SKM-1 treated with dmso at 0.1 percent for 144 hours (cell line): ENCODE data around the gene ZFYVE28.
"Not testable (repeated sequence)": the region's sequence is repeated elsewhere in the genome, so short reads cannot be mapped to it uniquely, and the experiment has no call there.

Source experiments
- DNase-seq: peaks from one replicate; lab custom pipeline; 2025; ENCODE audit not compliant: unreplicated experiment; lab: John Stamatoyannopoulos, UW

ZFYVE28 gene

GRCh38 chr4:2393353-2394270 lies 24.8 kb downstream of the ZFYVE28 start:
- DNase-seq: no peak

- DNase-seq: no peak
Measured at GRCh38 chr4:2390784-2391421, 27.5 kb downstream of the ZFYVE28 start.

- DNase-seq: no peak
Measured at GRCh38 chr4:2390146-2390545, 28.3 kb downstream of the ZFYVE28 start.

DNA sequence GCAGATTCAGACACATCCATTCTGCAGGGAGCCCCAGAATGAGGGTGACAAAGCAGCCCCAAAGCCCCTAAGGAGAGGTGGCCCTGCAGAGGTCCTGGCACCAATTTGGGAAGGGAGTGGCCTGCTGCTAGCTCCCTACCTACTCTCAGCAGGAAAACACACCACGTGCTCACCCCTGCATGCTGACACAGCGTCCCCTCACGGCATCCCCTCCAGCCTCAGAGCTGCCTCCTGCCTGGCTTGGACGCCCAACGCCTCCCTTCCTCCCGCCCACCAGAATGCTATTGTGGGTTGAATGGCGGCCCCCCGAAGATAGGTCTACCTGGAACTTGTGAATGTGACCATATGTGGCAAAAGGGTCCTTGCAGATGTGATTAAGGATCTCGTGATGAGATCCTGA lies 28.8 kb downstream of the ZFYVE28 start:
- no peak for DNase-seq

DNA sequence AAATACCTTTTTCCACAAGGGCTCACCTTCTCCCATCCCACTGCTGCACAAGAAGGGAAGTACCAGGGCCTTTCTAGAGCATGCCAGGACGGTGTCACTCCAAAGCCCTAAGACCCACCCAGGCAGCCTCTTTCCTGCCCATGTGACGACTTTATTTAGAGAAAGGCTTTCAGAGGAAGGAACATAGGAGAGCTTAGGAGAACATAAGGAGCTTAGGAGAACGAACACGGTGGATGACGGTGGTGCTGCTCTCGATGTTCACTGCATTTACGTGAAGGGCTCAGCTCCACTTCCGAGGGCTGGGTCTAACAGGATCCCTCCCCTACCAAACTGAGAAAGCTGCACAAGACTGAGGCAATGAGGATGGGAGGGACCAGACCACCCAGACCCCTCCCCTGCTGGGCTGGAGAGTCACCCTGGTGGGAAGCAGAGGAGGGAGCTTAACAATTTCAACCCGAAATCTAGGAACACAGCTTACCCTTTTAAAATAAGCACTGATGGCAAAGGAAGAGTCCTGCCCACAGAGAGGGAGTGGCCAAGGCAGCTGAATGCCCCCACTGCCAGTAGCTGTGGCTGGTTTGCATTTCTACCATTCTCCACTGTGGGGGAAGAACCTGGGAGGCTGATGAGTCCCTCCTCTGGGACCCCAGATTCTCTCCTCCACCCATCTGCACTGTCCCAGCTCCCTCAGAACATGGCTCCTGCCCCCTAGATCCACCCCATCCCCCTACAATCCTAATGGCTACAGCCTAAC lies 29.8 kb downstream of the ZFYVE28 start:
- no peak for DNase-seq

- no peak for DNase-seq
Measured at GRCh38 chr4:2387829-2388228, 30.6 kb downstream of the ZFYVE28 start.

- DNase-seq: no peak
Measured at GRCh38 chr4:2387218-2387617, 31.2 kb downstream of the ZFYVE28 start.

- no peak for DNase-seq
Measured at GRCh38 chr4:2386717-2387116, 31.7 kb downstream of the ZFYVE28 start.

DNA sequence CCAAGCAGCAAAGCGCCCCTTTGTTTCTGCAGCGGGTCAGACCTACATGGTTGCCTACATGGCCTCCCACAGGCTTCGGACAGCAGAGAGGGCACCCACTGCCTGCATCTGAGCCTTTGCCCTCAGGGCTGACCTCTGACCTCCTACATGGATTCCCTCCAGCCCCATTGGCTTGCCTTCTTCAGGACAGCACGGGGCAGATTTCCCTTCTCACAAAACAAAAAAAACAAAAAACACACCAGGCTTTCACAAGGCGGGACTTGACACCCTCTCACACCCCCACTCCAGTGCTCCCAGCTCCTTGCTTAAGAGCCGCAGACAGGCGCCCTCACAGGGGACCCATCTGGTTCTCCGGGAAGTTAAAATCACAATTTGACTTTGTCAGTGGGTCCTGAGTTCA lies 32.9 kb downstream of the ZFYVE28 start:
- DNase-seq: no peak

DNA sequence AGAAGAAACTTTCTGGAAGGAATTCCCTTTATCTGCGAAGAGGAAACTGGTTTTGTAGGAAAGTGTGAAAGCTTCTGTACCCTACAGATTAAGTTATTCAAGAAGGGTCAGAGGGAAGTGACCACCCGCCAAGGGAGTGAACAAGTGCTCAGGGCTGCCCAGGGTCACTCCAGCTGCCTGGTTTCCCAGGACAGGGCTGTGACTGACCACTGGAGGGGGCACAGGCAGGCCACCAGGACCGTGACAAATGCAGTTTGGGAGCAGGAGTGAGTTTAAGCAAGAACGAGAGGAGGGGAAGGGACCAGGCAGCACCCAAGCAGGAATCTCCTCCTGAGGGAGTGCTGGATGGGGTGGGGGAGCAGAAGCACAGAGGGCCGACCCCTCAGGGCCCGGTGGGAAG lies 34.2 kb downstream of the ZFYVE28 start:
- no peak for DNase-seq

- no peak for DNase-seq
Measured at GRCh38 chr4:2383760-2384159, 34.7 kb downstream of the ZFYVE28 start.

DNA sequence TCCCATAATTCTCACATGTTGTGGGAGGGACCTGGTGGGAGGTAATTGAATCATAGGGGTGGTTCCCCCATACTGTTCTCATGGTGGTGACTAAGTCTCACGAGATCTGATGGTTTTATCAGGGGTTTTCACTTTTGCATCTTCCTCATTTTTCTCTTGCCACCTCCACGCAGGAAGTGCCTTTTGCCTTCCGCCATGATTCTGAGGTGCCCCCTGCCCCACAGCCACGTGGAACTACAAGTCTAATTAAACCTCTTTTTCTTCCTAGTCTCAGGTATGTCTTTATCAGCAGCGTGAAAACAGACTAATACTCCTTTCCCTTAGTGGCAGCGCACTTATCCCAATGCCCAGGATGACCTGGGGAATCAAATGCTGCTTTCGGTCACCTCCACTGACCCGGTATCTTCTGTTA lies 35.2 kb downstream of the ZFYVE28 start:
- not testable (repeated sequence) for DNase-seq

DNA sequence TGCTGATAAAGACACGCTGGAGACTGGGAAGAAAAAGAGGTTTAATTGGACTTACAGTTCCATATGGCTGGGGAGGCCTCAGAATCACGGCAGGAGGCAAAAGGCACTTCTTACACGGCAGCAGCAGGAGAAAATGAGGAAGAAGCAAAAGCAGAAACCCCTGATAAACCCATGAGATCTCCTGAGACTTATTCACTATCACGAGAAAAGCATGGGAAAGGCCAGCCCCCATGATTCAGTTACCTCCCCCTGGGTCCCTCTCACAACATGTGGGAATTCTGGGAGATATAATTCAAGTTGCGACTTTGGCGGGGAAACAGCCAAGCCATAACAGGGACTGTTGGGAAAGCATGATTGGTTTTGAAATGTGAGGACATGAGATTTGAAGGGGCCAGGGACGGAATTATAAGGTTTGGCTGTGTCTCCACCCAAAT lies 35.7 kb downstream of the ZFYVE28 start:
- not testable (repeated sequence) for DNase-seq

DNA sequence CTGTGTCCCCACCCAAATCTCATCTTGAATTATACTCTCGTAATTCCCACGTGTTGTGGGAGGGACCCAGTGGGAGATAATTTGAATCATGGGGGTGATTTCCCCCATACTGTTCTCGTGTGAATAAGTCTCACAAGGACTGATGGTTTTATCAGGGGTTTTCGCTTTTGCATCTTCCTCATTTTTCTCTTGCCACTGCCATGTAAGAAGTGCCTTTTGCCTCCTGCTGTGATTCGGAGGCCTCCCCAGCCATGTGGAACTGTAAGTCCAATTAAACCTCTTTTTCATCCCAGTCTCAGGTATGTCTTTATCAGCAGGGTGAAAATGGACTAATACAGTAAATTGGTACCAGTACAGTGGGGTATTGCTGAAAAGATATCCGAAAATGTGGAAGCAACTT lies 37.9 kb downstream of the ZFYVE28 start:
- not testable (repeated sequence) for DNase-seq

GRCh38 chr4:2378898-2379297 lies 39.5 kb downstream of the ZFYVE28 start:
- DNase-seq: no peak

GRCh38 chr4:2378401-2378800 lies 40.0 kb downstream of the ZFYVE28 start:
- DNase-seq: no peak

- DNase-seq: no peak
Measured at GRCh38 chr4:2377241-2377640, 41.2 kb downstream of the ZFYVE28 start.

DNA sequence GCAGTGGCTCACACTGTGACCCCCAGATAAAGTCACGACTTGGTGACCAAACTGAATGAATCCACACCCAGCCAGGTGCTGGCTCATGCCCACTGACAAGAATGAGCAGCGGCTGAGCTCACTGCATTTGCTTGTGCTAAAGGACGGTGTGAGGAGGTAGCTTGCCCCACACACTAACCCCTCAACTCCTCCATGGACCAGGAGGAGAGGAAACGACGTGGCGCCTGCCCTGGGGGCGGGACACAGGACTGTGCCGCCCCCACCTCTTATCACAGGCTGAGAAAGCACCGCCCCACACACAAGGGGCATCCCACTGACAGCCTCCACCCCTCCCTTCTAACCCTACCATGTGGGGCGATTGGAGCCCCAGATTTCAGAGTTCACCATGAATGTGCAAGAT lies 43.0 kb downstream of the ZFYVE28 start:
- no peak for DNase-seq

DNA sequence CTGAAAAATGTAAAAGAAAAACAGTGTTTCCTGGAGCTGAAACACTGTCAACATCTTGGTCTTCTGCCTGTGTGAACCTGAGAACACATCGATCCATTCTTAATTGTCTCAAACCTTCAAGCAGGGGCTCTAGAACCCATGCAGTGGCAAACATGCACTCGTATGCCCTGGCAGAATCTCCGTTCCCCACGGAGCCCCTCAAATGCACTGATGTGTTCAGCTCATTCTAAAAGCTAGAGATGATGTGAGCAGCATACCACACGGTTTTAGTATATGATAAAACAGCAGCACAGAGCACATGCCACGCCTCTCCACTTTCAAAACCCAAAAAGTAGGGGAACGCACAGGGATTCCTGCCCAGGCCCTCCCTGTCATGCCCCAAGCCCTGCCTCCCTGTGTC lies 44.9 kb downstream of the ZFYVE28 start:
- no peak for DNase-seq

DNA sequence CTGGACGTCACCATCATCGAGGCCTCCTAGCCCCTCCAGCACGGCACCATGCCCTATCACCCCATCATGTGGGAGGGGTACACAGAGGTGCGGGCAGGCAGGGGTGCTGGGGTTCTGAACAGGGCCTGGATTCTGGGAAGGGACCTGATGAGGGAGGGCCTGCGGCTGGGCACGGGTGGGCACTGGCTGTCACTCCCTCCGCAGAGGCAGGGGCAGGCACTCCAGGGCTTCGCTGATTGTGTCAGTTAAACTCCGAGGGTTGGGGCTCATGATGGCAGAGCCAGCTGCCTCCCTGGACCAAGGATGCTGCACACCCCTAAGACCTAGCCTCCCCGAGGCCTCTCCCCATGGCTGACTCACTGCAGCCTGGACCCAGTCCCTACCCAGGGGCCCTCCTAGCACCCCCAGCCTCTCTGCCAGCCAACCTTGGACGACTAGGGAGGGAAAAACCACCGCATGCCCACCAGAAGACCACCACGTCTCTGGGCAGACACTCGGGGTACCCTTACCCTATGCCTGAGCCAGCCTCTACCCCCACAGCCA lies 45.9 kb downstream of the ZFYVE28 start:
- DNase-seq: no peak

DNA sequence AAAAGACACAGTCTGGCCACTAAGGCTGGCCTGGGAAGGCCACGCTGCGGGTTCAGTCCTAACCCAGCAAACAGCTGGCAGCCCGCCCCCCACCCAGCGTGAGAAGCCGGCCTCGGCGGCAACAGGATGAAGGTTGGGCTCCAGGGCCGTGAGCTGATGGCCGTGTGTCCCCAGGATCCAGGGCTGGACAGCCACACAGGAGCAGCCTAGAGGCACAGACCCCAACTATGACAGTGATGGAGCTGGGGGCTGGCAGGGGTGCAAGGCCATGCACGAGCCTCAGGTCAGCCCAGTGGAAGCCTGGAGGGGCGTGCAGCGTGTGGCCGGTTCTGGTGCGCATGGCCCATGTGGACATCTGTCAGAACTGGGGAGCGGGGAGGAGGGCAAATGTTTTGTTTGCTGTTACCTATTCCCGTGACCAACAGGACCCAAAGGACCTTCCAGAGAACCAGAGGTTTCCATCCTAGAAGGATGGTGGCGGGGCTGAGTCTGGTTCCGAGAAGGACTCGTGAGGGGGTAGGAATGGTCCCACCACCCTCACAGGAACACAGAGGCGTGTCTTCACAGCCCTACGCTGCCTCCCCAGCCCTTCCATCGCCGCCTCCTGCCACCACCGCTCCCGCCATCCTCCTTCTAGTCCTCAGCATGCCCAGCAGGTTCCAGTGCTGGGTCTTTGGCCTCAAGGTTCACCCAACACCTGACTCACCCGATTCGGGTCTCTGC lies 46.5 kb downstream of the ZFYVE28 start:
- DNase-seq: no peak
